ENCODE measurements around the gene SH3BGRL3.

Gene SH3BGRL3

GRCh38 chr1:26278303-26278702, 1.6 kb upstream of the SH3BGRL3 start:
- DNase-seq = no peak

GRCh38 chr1:26278724-26279455, 996 bp upstream of the SH3BGRL3 start:
- DNase-seq = peak; percentile 51

- DNase-seq = peak; percentile 50
These were observed 602 bp downstream of the SH3BGRL3 start for GRCh38 chr1:26280333-26281042.

GRCh38 chr1:26281091-26281958, 1.4 kb downstream of the SH3BGRL3 start:
- DNase-seq = peak; percentile 34

GRCh38 chr1:26281971-26282370, 2.1 kb downstream of the SH3BGRL3 start:
- DNase-seq = no peak

GRCh38 chr1:26282401-26282918, 2.6 kb downstream of the SH3BGRL3 start:
- DNase-seq = no peak

GRCh38 chr1:26283279-26283853, 3.5 kb downstream of the SH3BGRL3 start:
- no peak for DNase-seq

- DNase-seq = peak; percentile 21
These were observed 4.1 kb downstream of the SH3BGRL3 start for GRCh38 chr1:26283871-26284596.

- DNase-seq = peak; percentile 98
These were observed 4.9 kb downstream of the SH3BGRL3 start for GRCh38 chr1:26284597-26285347.

- peak; percentile 57 for DNase-seq
These were observed 5.6 kb downstream of the SH3BGRL3 start for GRCh38 chr1:26285366-26286063.

- no peak for DNase-seq
These were observed 6.2 kb downstream of the SH3BGRL3 start for GRCh38 chr1:26286064-26286416.

GRCh38 chr1:26287033-26287711, 7.3 kb downstream of the SH3BGRL3 start:
- DNase-seq = peak; percentile 87

- no peak for DNase-seq
These were observed 7.9 kb downstream of the SH3BGRL3 start for GRCh38 chr1:26287811-26288210.

- peak; percentile 86 for DNase-seq
These were observed 8.5 kb downstream of the SH3BGRL3 start for GRCh38 chr1:26288311-26288941.

- peak; percentile 67 for DNase-seq
These were observed 9.5 kb downstream of the SH3BGRL3 start for GRCh38 chr1:26289158-26290059.

GRCh38 chr1:26290122-26290881, 10.4 kb downstream of the SH3BGRL3 start:
- no peak for DNase-seq

GRCh38 chr1:26290882-26291261, 11.0 kb downstream of the SH3BGRL3 start:
- no peak for DNase-seq

GRCh38 chr1:26291433-26291832, 11.5 kb downstream of the SH3BGRL3 start:
- DNase-seq = no peak

Measured in CD4-positive, alpha-beta T cell treated with Interleukin-6 for 4 hours (primary cell).